Medulla oblongata (tissue), 1 donor: ENCODE measurements around the gene SREBF2.
"Not testable (repeated sequence)": the region's sequence is repeated elsewhere in the genome, so short reads cannot be mapped to it uniquely, and the experiment has no call there.

Experiments used
- DNase-seq: peaks from one replicate; pipeline ENCODE4 v3.0.0-alpha.2; 2015; ENCODE audit errors: extremely low spot score

SREBF2 gene

DNA sequence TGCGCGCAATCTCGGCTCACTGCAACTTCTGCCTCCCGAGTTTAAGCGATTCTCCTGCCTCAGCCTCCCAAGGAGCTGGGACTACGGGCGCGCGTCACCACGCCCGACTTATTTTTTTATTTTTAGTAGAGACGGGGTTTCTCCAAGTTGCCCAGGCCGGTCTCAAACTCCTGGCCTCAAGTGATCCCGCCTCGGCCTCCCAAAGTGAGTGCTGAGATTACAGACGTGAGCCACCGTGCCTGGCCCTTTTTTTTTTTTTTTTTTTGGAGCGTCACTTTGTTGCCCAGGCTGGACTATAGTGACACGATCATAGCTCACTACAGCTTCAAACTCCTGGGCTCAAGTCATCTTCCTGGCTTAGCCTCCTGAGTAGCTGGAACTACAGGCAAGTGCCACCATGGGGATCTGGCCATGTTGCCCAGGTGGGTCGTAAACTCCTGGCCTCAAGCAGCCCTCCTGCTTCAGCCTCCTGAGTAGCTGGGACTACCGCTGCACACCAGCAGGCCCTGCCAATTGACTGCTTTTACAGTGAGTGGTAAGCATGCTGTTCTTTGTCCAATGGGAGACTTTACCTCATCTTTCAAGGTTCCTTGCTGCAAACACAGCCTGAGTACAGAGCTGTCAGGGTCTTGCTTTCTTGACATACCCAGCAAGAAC, 114.6 kb downstream of the SREBF2 start:
- no peak for DNase-seq

DNA sequence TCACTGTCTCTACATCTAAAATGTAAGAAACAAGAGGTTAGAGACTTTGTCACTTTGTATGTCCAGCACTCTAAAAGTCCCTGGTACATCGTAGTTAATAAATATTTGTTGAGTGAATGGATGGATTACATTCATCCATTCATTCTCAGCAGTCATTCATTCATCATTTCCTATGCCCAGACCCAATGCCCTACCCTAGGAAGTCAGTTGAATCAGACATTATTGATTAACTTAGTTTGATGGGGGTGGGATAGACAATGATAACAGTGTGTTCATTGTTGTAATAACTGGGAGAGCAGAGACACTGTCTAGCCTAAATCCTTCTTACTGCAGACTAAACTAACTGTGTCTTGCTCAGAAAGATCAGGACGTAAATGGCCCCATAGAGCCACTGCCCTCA, 115.2 kb downstream of the SREBF2 start:
- no peak for DNase-seq

- DNase-seq, result not testable (repeated sequence)
Measured at GRCh38 chr22:41948928-41949296, 116.0 kb downstream of the SREBF2 start.

GRCh38 chr22:41949297-41949965, 116.5 kb downstream of the SREBF2 start:
- no peak for DNase-seq

- DNase-seq, result peak; percentile 88
Measured at GRCh38 chr22:41951898-41952474, 119.1 kb downstream of the SREBF2 start, which contains the start of gene SMIM45. TSS of gene SMIM45 (plus strand) at chr22:41952150.

- DNase-seq, result no peak
Measured at GRCh38 chr22:41952713-41953112, 119.8 kb downstream of the SREBF2 start.
